HepG2 (cell line): ENCODE results near the gene NABP1. TPM values are rescaled to one million over a fixed set of nuclear protein-coding genes. Genes with fewer than 3 reads are reported as not detected.

Experiments
- ARNT2 ChIP-seq: sonication (generic); formaldehyde crosslinking; IDR thresholded peaks from 2 replicates; pipeline ENCODE4 v1.8.0; 2022; ENCODE audit warnings: mild to moderate bottlenecking, low read depth, missing genetic modification reagents, moderate library complexity
- ARNTL ChIP-seq: sonication (generic); formaldehyde crosslinking; IDR thresholded peaks from 2 replicates; pipeline ENCODE4 v1.4.0; 2020; ENCODE audit warnings: mild to moderate bottlenecking, missing genetic modification reagents
- CREB1 ChIP-seq, 2 experiments: fragments of 450-650 bp in 1 of 2; IDR thresholded peaks; 2 replicates each; pipeline ENCODE4 v1.6.1; 2016 to 2017; ENCODE audit warnings: control low read depth in 1 of 2, mild to moderate bottlenecking in 1 of 2, missing compliant biosample characterization in 1 of 2, missing genetic modification characterization in 1 of 2
- ELF4 ChIP-seq: sonication (generic); formaldehyde crosslinking; IDR thresholded peaks from 2 replicates; pipeline ENCODE4 v1.5.0; 2020; ENCODE audit warnings: missing genetic modification reagents, mild to moderate bottlenecking, moderate library complexity, borderline replicate concordance
- ERF ChIP-seq: IDR thresholded peaks from 2 replicates; pipeline ENCODE4 v1.6.1; 2018; ENCODE audit warnings: missing biosample characterization, missing genetic modification reagents
- JDP2 ChIP-seq: sonication (generic); formaldehyde crosslinking; IDR thresholded peaks from 2 replicates; pipeline ENCODE4 v1.8.1; 2022; ENCODE audit warnings: missing genetic modification reagents, borderline replicate concordance
- MTERF4 ChIP-seq: sonication (generic); formaldehyde crosslinking; IDR thresholded peaks from 2 replicates; pipeline ENCODE4 v1.8.0; 2023; ENCODE audit warnings: mild to moderate bottlenecking, missing genetic modification reagents
- RELA ChIP-seq: sonication (generic); formaldehyde crosslinking; IDR thresholded peaks from 2 replicates; pipeline ENCODE4 v1.4.0; 2020; ENCODE audit warnings: missing genetic modification reagents
- RFXAP ChIP-seq: sonication (generic); formaldehyde crosslinking; IDR thresholded peaks from 2 replicates; pipeline ENCODE4 v1.4.0; 2020; ENCODE audit warnings: missing genetic modification reagents, borderline replicate concordance
- SNAPC2 ChIP-seq: sonication (generic); formaldehyde crosslinking; IDR thresholded peaks from 2 replicates; pipeline ENCODE4 v1.8.1; 2022; ENCODE audit warnings: mild to moderate bottlenecking, missing genetic modification reagents
- ZNF230 ChIP-seq: sonication (generic); formaldehyde crosslinking; IDR thresholded peaks from 2 replicates; pipeline ENCODE4 v1.4.0; 2020; ENCODE audit warnings: mild to moderate bottlenecking, missing genetic modification reagents
- ZNF276 ChIP-seq: sonication (generic); formaldehyde crosslinking; IDR thresholded peaks from 2 replicates; pipeline ENCODE4 v1.4.0; 2020; ENCODE audit warnings: mild to moderate bottlenecking, low read depth, missing genetic modification reagents
- ZNF382 ChIP-seq: sonication (generic); formaldehyde crosslinking; IDR thresholded peaks from 2 replicates; pipeline ENCODE4 v1.5.0; 2020; ENCODE audit warnings: missing genetic modification reagents, mild to moderate bottlenecking, borderline replicate concordance
- ZNF558 ChIP-seq: sonication (generic); formaldehyde crosslinking; IDR thresholded peaks from 2 replicates; pipeline ENCODE4 v1.9.0; 2022; ENCODE audit warnings: mild to moderate bottlenecking, missing genetic modification reagents, borderline replicate concordance
- ZNF574 ChIP-seq: sonication (generic); formaldehyde crosslinking; IDR thresholded peaks from 2 replicates; pipeline ENCODE4 v1.4.0; 2020; ENCODE audit warnings: missing genetic modification reagents
- ZNF589 ChIP-seq: sonication (generic); formaldehyde crosslinking; conservative IDR thresholded peaks from 2 replicates; pipeline ENCODE4 v1.8.0; 2022; ENCODE audit warnings: mild to moderate bottlenecking, moderate library complexity, missing genetic modification reagents
- ZNF619 ChIP-seq: sonication (generic); formaldehyde crosslinking; IDR thresholded peaks from 2 replicates; pipeline ENCODE4 v1.4.0; 2020; ENCODE audit warnings: mild to moderate bottlenecking, missing genetic modification reagents
- ZNF772 ChIP-seq: sonication (generic); formaldehyde crosslinking; IDR thresholded peaks from 2 replicates; pipeline ENCODE4 v1.5.0; 2020; ENCODE audit warnings: mild to moderate bottlenecking, missing genetic modification reagents
- polyA plus RNA-seq, 8 experiments: library from polyadenylated mRNA; depleted of rRNA in 3 of 8; stranded (reverse) in 7 of 8; unstranded in 1 of 8; fragments of >200 nt; fragmentation: Illumina TruSeq in 4 of 8; extraction: Trizol in 4 of 8; gene quantifications; 2 replicates each; pipeline versions ENCODE4 v1.2.1 to v1.2.3, GENCODE V29; 2011 to 2016; ENCODE audit warnings: low read depth in 4 of 8, missing spikeins in 1 of 8, mixed read lengths in 1 of 8; ENCODE audit not compliant: insufficient read depth in 1 of 8
- total RNA-seq, 5 experiments: library from RNA; depleted of rRNA; stranded (reverse); fragments of >200 nt; fragmentation: Illumina TruSeq; extraction: Trizol; gene quantifications; 2 replicates each; pipeline ENCODE4 v1.2.3, GENCODE V29; 2016; ENCODE audit warnings: low read depth in 1 of 5
- TF ChIP-seq, protein P1 (sequence below): sonication (generic); formaldehyde crosslinking; IDR thresholded peaks from 2 replicates; pipeline ENCODE4 v1.5.0; 2020; ENCODE audit warnings: mild to moderate bottlenecking, missing genetic modification reagents

NABP1 gene
- total and polyA plus RNA-seq, 2 of the 13 experiments (the other 11 are each of a cell fraction or from before 2014, with no cell fraction given): 14.9 to 19.8 TPM

DNA sequence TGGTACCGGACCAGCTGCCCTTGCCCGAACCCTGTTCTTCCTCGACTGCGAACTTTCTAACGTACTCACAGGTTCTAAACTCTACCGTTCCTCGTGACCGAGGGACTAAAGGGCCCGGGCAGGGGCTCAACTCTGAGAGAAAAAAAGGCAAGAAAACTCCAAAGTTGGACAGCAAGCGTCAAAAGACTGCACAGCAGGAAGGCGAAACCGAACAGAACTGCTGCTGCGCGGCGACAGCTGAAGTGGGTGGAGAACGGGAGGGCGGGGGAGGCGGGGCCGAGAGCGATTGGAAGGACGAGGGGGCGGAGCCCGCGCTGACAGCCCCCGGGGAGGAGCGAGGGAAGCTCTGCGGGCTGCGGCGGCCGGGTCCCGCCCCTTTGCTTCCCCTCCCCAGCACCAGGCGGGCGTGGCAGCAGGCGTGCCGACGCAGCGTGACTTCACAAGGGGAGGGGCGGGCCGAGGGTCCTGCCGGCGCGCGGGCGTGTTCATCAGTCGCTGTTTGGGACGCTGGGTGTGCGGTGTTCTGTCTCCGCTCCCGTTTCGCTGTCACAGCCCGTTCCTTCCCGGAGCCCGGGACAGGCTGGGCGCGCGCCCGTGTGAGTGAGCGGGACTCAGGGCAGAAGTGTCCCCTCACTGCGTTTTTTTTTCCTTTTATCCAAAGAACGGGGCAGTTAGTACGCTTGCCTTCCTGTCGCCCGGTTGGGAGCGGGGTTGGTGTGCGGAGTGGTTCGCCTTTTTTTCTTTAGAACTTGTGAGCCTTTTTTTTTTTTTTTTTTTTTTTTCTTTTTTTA is at the start of gene NABP1 (continued):
- TF ChIP-seq ZNF276 (CRISPR knock-in tag): 0 out of 2 replicates have a peak, but pooled peaks have one; percentile 11
- TF ChIP-seq RFXAP (CRISPR knock-in tag): peak; percentile 79; the same call in 1 of the 2 replicates
- TF ChIP-seq ZNF558 (CRISPR knock-in tag): peak; percentile 69; the same call in 1 of the 2 replicates
- TF ChIP-seq ERF (CRISPR knock-in tag): peak; percentile 98
- peak; percentile 91 for TF ChIP-seq ZNF589 (CRISPR knock-in tag)
- peak; percentile 96 for TF ChIP-seq ARNTL (CRISPR knock-in tag)
- no peak for TF ChIP-seq ZNF382
- no peak; the same call in 1 of the 2 replicates for TF ChIP-seq JDP2 (CRISPR knock-in tag)
- TF ChIP-seq ZNF772 (CRISPR knock-in tag): peak; percentile 99
- no peak for TF ChIP-seq ELF4 (CRISPR knock-in tag)
- TF ChIP-seq, protein P1, sequence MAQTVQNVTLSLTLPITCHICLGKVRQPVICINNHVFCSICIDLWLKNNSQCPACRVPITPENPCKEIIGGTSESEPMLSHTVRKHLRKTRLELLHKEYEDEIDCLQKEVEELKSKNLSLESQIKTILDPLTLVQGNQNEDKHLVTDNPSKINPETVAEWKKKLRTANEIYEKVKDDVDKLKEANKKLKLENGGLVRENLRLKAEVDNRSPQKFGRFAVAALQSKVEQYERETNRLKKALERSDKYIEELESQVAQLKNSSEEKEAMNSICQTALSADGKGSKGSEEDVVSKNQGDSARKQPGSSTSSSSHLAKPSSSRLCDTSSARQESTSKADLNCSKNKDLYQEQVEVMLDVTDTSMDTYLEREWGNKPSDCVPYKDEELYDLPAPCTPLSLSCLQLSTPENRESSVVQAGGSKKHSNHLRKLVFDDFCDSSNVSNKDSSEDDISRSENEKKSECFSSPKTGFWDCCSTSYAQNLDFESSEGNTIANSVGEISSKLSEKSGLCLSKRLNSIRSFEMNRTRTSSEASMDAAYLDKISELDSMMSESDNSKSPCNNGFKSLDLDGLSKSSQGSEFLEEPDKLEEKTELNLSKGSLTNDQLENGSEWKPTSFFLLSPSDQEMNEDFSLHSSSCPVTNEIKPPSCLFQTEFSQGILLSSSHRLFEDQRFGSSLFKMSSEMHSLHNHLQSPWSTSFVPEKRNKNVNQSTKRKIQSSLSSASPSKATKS (CRISPR knock-in tag): no peak
- 0 out of 2 replicates have a peak, but pooled peaks have one; percentile 74 for TF ChIP-seq SNAPC2 (CRISPR knock-in tag)
- peak; percentile 87 for TF ChIP-seq CREB1 (IDR thresholded peaks at IDR 0.05)
- no peak; the same call in 1 of the 2 replicates for TF ChIP-seq CREB1 (CRISPR knock-in tag; IDR thresholded peaks at IDR 0.05)
- no peak for TF ChIP-seq ZNF230 (CRISPR knock-in tag)
- TF ChIP-seq MTERF4 (CRISPR knock-in tag): peak; percentile 78; the same call in 1 of the 2 replicates
- no peak for TF ChIP-seq RELA (CRISPR knock-in tag)
- peak; percentile 93; the same call in 1 of the 2 replicates for TF ChIP-seq ZNF619 (CRISPR knock-in tag)
- peak; percentile 87 for TF ChIP-seq ZNF574 (CRISPR knock-in tag)
- no peak; the same call in 1 of the 2 replicates for TF ChIP-seq ARNT2 (CRISPR knock-in tag)
